ENCODE data around the gene COMMD7. TPM values are rescaled to one million over a fixed set of nuclear protein-coding genes. Genes with fewer than 3 reads are reported as not detected.

The COMMD7 gene
- total and polyA plus RNA-seq, 2 of the 4 experiments (the other 2 are of a cell fraction) = 51.8 to 67.5 TPM

- no peaks in the 10 kb centered on the region; the same call in 1 of the 2 replicates for H4K20me1 ChIP-seq (ENCODE audit: insufficient read depth, low read length)
- dilution Hi-C loops (cut with HindIII; ENCODE audit: low sequenced_read_pairs, unreplicated experiment) (no loop called here), intact Hi-C loops (cut with micrococcal nuclease) (loop anchor here (10.0 kb wide), 1 partner anchor 269 kb away; no protein-coding TSS in a partner anchor), in situ Hi-C loops (cut with MboI; ENCODE audit: low sequenced_read_pairs) (no loop called here)
- H3K4ac ChIP-seq (ENCODE audit: low read depth, low read length) = no peak overlapping the region
- no peak overlapping the region for H4K8ac ChIP-seq (ENCODE audit: low read depth in 2 of 2, low read length in 2 of 2)
- H3K4me2 ChIP-seq (ENCODE audit: low read depth, low read length) = no peak overlapping the region
- no peaks in the 10 kb centered on the region for H3K4me1 ChIP-seq (ENCODE audit: control insufficient read depth, insufficient read depth, low read length)
- peak overlapping the region; percentile 19 for H2AFZ ChIP-seq (replicated peaks; ENCODE audit: low read length, poor library complexity)
- ATAC-seq (ENCODE audit: low read depth) (no peak), DNase-seq (no peak)
- H3K14ac ChIP-seq (replicated peaks; ENCODE audit: low read depth, low read length) = no peak overlapping the region
- no peak overlapping the region for H3K56ac ChIP-seq (ENCODE audit: extremely low read depth, insufficient read depth, low read length)
- peak; percentile 30; the same call in 1 of the 2 replicates for TF ChIP-seq MAFK (IDR thresholded peaks at IDR 0.05; ENCODE audit: low read depth, low read length)
- TF ChIP-seq MXI1 (IDR thresholded peaks at IDR 0.05; ENCODE audit: borderline replicate concordance, low read depth, low read length) = no peak
- peaks cover 2% of the 10 kb centered on the region; the same call in 1 of the 2 replicates for H3K27me3 ChIP-seq (ENCODE audit: control insufficient read depth, insufficient read depth, low read length)
- no peaks in the 10 kb centered on the region for H3K9me1 ChIP-seq (ENCODE audit: insufficient read depth, low read length)
- no peak overlapping the region for H3K9ac ChIP-seq (ENCODE audit: low read depth, low read length)
- no peak overlapping the region for H2BK15ac ChIP-seq (ENCODE audit: low read depth, low read length)
- H4K5ac ChIP-seq (ENCODE audit: low read depth, low read length) = no peak overlapping the region
- H3K23ac ChIP-seq (ENCODE audit: low read depth, low read length) = no peak overlapping the region
- H3K18ac ChIP-seq (ENCODE audit: low read depth, low read length) = no peak overlapping the region
- ChIA-PET CTCF (interaction anchor here (0.6 to 3.0 kb wide), 3 partner anchors 87 to 103 kb away, joined by 3 to 19 read pairs (median 9); no protein-coding TSS in a partner anchor), POLR2A (ENCODE audit: unreplicated experiment) (no interaction called here)
- H4K91ac ChIP-seq (ENCODE audit: insufficient read depth, low read depth, low read length) = no peak overlapping the region
- H3K79me1 ChIP-seq (ENCODE audit: low read depth in 1 of 2, low read length in 2 of 2) = no peaks in the 10 kb centered on the region
- H2AK5ac ChIP-seq (ENCODE audit: low read depth, low read length) = peak overlapping the region; percentile 50; the same call in 1 of the 2 replicates
- no peak overlapping the region for H3K4me3 ChIP-seq (ENCODE audit: insufficient read depth, low read depth, low read length)
- no peak overlapping the region for H3K27ac ChIP-seq (ENCODE audit: insufficient read depth, low read length)
- no peak overlapping the region for H2BK5ac ChIP-seq (ENCODE audit: low read depth, low read length, poor library complexity, severe bottlenecking)
- BruUV-seq (replicated peaks) = no TSS peak
- H3K9me3 ChIP-seq (ENCODE audit: control insufficient read depth, insufficient read depth, low read length) = no peaks in the 10 kb centered on the region
- no peak overlapping the region for H2BK20ac ChIP-seq (ENCODE audit: low read depth, low read length)
- peak overlapping the region; percentile 72 for H2AK9ac ChIP-seq (replicated peaks; ENCODE audit: low read depth, low read length, poor library complexity)
- H3K36me3 ChIP-seq (ENCODE audit: control insufficient read depth, insufficient read depth, low read length) = no peaks in the 10 kb centered on the region
- WGBS, 2 experiments (ENCODE audit: extremely low coverage in 2 of 2, insufficient read length in 1 of 2) = 93% methylated on average over 3 of the region's 13 CpGs; no CpG with 5 or more reads in 1 of the 2 experiments
- no peak overlapping the region for H2BK120ac ChIP-seq (ENCODE audit: low read depth, low read length)
These were observed 67.9 kb downstream of the COMMD7 start for GRCh38 chr20:32675223-32675975.

All from IMR-90 (cell line).